K562 (cell line): Measurements from ENCODE around the gene HTRA3. TPM values are rescaled to one million over a fixed set of nuclear protein-coding genes. Genes with fewer than 3 reads are reported as not detected.

ENCODE experiments used
- ATAC-seq: fragments of 200-7000 bp; cut with Tn5 transposase; 3 replicates; pipeline ENCODE4 v1.9.1; 2020; ENCODE audit warnings: moderate library complexity
- BruUV-seq: library from RNA; stranded (reverse); fragments of 400-500 nt; replicated peaks from 2 replicates; lab custom pipeline; 2021; lab: Mats Ljungman, UMichigan
- CTCF ChIA-PET: fragments of 300-600 bp; formaldehyde crosslinking; extraction: SDS; loops from one replicate; lab custom pipeline; 2021; ENCODE audit warnings: low intra/inter-chr PET ratio; lab: Yijun Ruan, JAX
- POLR2A ChIA-PET: fragments of 300-600, 350-650 bp; sonication (Branson Sonifier 250); formaldehyde crosslinking; extraction: SDS; loops from one replicate; lab custom pipeline; 2021; ENCODE audit warnings: antibody characterized with exemption, inconsistent platforms; lab: Yijun Ruan, JAX
- DNase-seq, 4 experiments: peaks; one replicate each; pipeline versions ENCODE4 v3.0.0 to v3.0.0-alpha.2; 2011 to 2018; ENCODE audit warnings: low spot score in 3 of 4, mixed read lengths in 3 of 4; ENCODE audit errors: extremely low read depth in 1 of 4
- FAIRE-seq: peaks from 2 replicates; lab custom pipeline; 2011; peaks lifted over from hg19 to GRCh38; lab: Jason Lieb, UNC
- H2AFZ ChIP-seq: 2 replicates; pipeline ENCODE4 v1.6.0; 2011; ENCODE audit warnings: low read depth, low read length, control low read depth, inconsistent platforms
- H3K27ac ChIP-seq: fragments of 200-600 bp; 3 replicates; pipeline ENCODE4 v1.8.0; 2011; ENCODE audit warnings: low read depth, mild to moderate bottlenecking, control low read depth, inconsistent platforms, low read length, moderate library complexity, mixed read lengths; ENCODE audit errors: extremely low read depth
- H3K27me3 ChIP-seq, 2 experiments: fragments of 300-600 bp in 1 of 2; 2 replicates in 1 of 2; 3 replicates in 1 of 2; pipeline versions ENCODE4 v1.6.0 to v1.8.0; 2011; ENCODE audit warnings: inconsistent platforms in 2 of 2, low read length in 2 of 2, mild to moderate bottlenecking in 1 of 2, mixed read lengths in 1 of 2, moderate library complexity in 1 of 2; ENCODE audit not compliant: control insufficient read depth in 2 of 2, insufficient read depth in 2 of 2
- H3K36me3 ChIP-seq: fragments of 300-600 bp; 3 replicates; pipeline ENCODE4 v1.8.0; 2011; ENCODE audit warnings: mild to moderate bottlenecking, low read length, inconsistent platforms; ENCODE audit not compliant: control insufficient read depth, insufficient read depth
- H3K4me1 ChIP-seq, 2 experiments: fragments of 200-600 bp in 1 of 2; replicated peaks in 1 of 2; 2 replicates in 1 of 2; 3 replicates in 1 of 2; pipeline versions ENCODE4 v1.5.1 to v1.8.0; 2011; ENCODE audit warnings: inconsistent platforms in 2 of 2, low read length in 2 of 2, mild to moderate bottlenecking in 1 of 2, mixed read lengths in 1 of 2, moderate library complexity in 1 of 2; ENCODE audit not compliant: control insufficient read depth in 2 of 2, insufficient read depth in 2 of 2
- H3K4me2 ChIP-seq: 2 replicates; pipeline ENCODE4 v1.6.1; 2011; ENCODE audit warnings: low read length, control low read depth, inconsistent platforms, mixed read lengths; ENCODE audit not compliant: insufficient read depth
- H3K4me3 ChIP-seq: fragments of 200-600 bp; sonication (generic), shearing (Covaris generic); 2 replicates; pipeline ENCODE4 v1.5.1; 2016; ENCODE audit warnings: control low read depth, inconsistent platforms
- H3K79me2 ChIP-seq: fragments of 200-600 bp; 3 replicates; pipeline ENCODE4 v1.8.0; 2011; ENCODE audit warnings: low read length, inconsistent platforms; ENCODE audit not compliant: control insufficient read depth, insufficient read depth
- H3K9ac ChIP-seq, 2 experiments: 2 replicates each; pipeline versions ENCODE4 v1.6.0 to v1.6.1; 2011; ENCODE audit warnings: low read depth in 2 of 2, low read length in 2 of 2, control low read depth in 1 of 2, inconsistent platforms in 1 of 2, mild to moderate bottlenecking in 1 of 2, mixed read lengths in 1 of 2; ENCODE audit not compliant: insufficient read depth in 1 of 2
- H3K9me1 ChIP-seq: one replicate; pipeline ENCODE4 v1.6.0; 2011; ENCODE audit warnings: inconsistent platforms, mild to moderate bottlenecking, low read length, moderate library complexity; ENCODE audit not compliant: control insufficient read depth, insufficient read depth
- H3K9me3 ChIP-seq: replicated peaks from 2 replicates; pipeline ENCODE4 v1.5.1; 2011; ENCODE audit warnings: low read depth, low read length, inconsistent platforms; ENCODE audit not compliant: control insufficient read depth, insufficient read depth
- H4K20me1 ChIP-seq: replicated peaks from 2 replicates; pipeline ENCODE4 v1.6.1; 2011; ENCODE audit warnings: low read length, inconsistent platforms, mixed read lengths; ENCODE audit not compliant: control insufficient read depth, insufficient read depth
- C11orf30 ChIP-seq: fragments of 450-650 bp; IDR thresholded peaks from 2 replicates; pipeline ENCODE4 v1.6.1; 2016; ENCODE audit warnings: low read depth, mild to moderate bottlenecking
- CREM ChIP-seq: IDR thresholded peaks from 2 replicates; pipeline ENCODE4 v1.6.1; 2014; ENCODE audit warnings: antibody characterized with exemption, low read depth
- HDAC6 ChIP-seq: IDR thresholded peaks from 2 replicates; pipeline ENCODE4 v1.6.1; 2012; ENCODE audit warnings: low read depth, mild to moderate bottlenecking, control low read depth, inconsistent platforms, low read length, moderate library complexity
- HSF4 ChIP-seq: fragments of 250-450 bp; sonication (Bioruptor Pico); IDR thresholded peaks from 2 replicates; pipeline ENCODE4 v2.1.2; 2022; ENCODE audit warnings: mild to moderate bottlenecking, moderate library complexity, borderline replicate concordance
- KDM2B ChIP-seq: fragments of 250-450 bp; sonication (Bioruptor Pico); IDR thresholded peaks from 2 replicates; pipeline ENCODE4 v1.8.0; 2021; ENCODE audit warnings: mild to moderate bottlenecking, moderate library complexity
- MAZ ChIP-seq, 2 experiments: fragments of 450-650 bp in 1 of 2; sonication (generic) in 1 of 2; formaldehyde crosslinking; IDR thresholded peaks in 1 of 2; conservative IDR thresholded peaks in 1 of 2; 2 replicates each; pipeline versions ENCODE4 v1.4.0 to v1.5.0; 2020; ENCODE audit warnings: mild to moderate bottlenecking in 1 of 2, missing genetic modification reagents in 1 of 2
- NCOR1 ChIP-seq: fragments of 450-650 bp; IDR thresholded peaks from 2 replicates; pipeline ENCODE4 v1.6.1; 2016; ENCODE audit warnings: mild to moderate bottlenecking, moderate library complexity
- PURB ChIP-seq: sonication (generic); formaldehyde crosslinking; IDR thresholded peaks from 2 replicates; pipeline ENCODE4 v1.9.0; 2021; ENCODE audit warnings: low read depth, mild to moderate bottlenecking, missing genetic modification reagents
- ZC3H8 ChIP-seq: fragments of 450-650 bp; IDR thresholded peaks from 2 replicates; pipeline ENCODE4 v1.6.1; 2017
- ZNF398 ChIP-seq: fragments of 250-450 bp; sonication (Bioruptor Pico); IDR thresholded peaks from 2 replicates; pipeline ENCODE4 v1.8.0; 2021; ENCODE audit warnings: moderate library complexity, mild to moderate bottlenecking, inconsistent platforms
- WGBS: fragments of 100-300 bp; shearing (Covaris generic); methylation state at CpG from one replicate; pipeline ENCODE4 v1.1.6; 2016; ENCODE audit warnings: low coverage, mixed read lengths; ENCODE audit not compliant: insufficient coverage; ENCODE audit errors: missing lambda C conversion rate; 5-methylcytosine and 5-hydroxymethylcytosine counted together
- in situ Hi-C: fragments of 300-500 bp; cut with MboI; formaldehyde crosslinking; loops from 4 replicates; pipeline ENCODE4 v1.15.0; 2018; ENCODE audit warnings: inconsistent platforms, mixed read lengths
- intact Hi-C: fragments of 100-400 bp; cut with micrococcal nuclease; formaldehyde crosslinking; loops from 2 replicates; pipeline ENCODE4 v1.14.2; 2022
- polyA plus RNA-seq, 8 experiments: library from polyadenylated mRNA; depleted of rRNA in 4 of 8; stranded (reverse) in 5 of 8; unstranded in 3 of 8; fragments of >200 nt; fragmentation: Nextera tagmentation in 2 of 8; fragmentation: Illumina TruSeq in 1 of 8; extraction: Ambion mirVana in 2 of 8; extraction: Trizol in 1 of 8; gene quantifications; 2 replicates each; pipeline versions ENCODE4 v1.2.1 to v1.2.3, GENCODE V29; 2011 to 2014; ENCODE audit warnings: inconsistent platforms in 1 of 8, missing spikeins in 1 of 8
- total RNA-seq, 7 experiments: library from RNA; depleted of rRNA in 6 of 7; stranded (reverse); fragments of >200 nt in 6 of 7; fragmentation: Illumina TruSeq in 2 of 7; extraction: Trizol in 2 of 7; gene quantifications; 2 replicates each; pipeline versions ENCODE4 v1.2.1 to v1.2.3, GENCODE V29; 2011 to 2021; ENCODE audit warnings: low replicate concordance in 1 of 7
- TF ChIP-seq, protein P1 (sequence below): sonication (generic); formaldehyde crosslinking; IDR thresholded peaks from 2 replicates; pipeline ENCODE4 v1.8.0; 2022; ENCODE audit warnings: mild to moderate bottlenecking, missing genetic modification reagents
- TF ChIP-seq, protein P2 (sequence below), 2 experiments: fragments of 450-650 bp; formaldehyde crosslinking in 1 of 2; IDR thresholded peaks; 2 replicates each; pipeline versions ENCODE4 v1.4.0 to v1.6.1; 2014 to 2020; ENCODE audit warnings: mild to moderate bottlenecking in 2 of 2, borderline replicate concordance in 1 of 2, low read depth in 1 of 2

The HTRA3 gene
- total and polyA plus RNA-seq, 9 of the 15 experiments (the other 6 are each of a cell fraction or from before 2014, with no cell fraction given), result 0.04 TPM; not detected in 8

DNA sequence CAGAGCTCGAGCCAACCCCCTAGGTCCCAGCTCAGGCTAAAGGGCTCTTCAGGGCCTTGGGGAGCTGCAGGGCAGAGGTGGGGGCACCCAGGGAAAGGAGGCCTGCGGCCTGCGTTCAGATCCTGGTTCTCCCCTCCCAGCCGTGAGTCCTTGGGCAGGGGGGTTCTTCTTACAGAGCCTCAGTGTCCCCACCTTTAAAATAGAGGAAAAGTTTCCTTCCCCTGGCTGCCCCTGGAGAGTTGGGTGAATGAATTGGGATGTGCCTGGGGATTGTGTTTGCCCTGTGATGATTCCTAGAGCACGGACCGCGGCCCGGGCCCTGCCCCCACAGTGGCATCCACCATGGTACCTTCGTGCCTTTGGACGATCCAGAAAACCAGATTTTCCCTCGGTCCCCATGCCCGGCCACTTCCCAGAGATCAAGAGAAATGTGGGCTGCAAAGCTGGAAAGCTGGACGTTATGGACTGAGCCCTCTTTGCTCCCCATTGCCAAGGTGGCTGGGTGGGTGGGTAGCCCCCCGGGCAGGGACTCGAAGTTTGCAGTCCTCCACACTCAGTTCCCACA, 11.4 kb downstream of the HTRA3 start:
- POLR2A ChIA-PET, result no interaction called here
- no peak for TF ChIP-seq PURB
- TF ChIP-seq ZC3H8, result no peak
- no peak for TF ChIP-seq CREM
- TF ChIP-seq, protein P1, sequence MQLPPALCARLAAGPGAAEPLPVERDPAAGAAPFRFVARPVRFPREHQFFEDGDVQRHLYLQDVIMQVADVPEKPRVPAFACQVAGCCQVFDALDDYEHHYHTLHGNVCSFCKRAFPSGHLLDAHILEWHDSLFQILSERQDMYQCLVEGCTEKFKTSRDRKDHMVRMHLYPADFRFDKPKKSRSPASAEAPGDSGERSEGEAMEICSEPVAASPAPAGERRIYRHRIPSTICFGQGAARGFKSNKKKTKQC (CRISPR knock-in tag), result no peak
- TF ChIP-seq KDM2B (CRISPR knock-in tag), result no peak
- TF ChIP-seq MAZ (CRISPR knock-in tag; conservative IDR thresholded peaks at IDR 0.05 in 1 of 2, IDR thresholded peaks at IDR 0.05 in 1 of 2), result no peak
- no peak for TF ChIP-seq HDAC6
- TF ChIP-seq NCOR1, result no peak
- TF ChIP-seq C11orf30, result no peak
- TF ChIP-seq, protein P2, sequence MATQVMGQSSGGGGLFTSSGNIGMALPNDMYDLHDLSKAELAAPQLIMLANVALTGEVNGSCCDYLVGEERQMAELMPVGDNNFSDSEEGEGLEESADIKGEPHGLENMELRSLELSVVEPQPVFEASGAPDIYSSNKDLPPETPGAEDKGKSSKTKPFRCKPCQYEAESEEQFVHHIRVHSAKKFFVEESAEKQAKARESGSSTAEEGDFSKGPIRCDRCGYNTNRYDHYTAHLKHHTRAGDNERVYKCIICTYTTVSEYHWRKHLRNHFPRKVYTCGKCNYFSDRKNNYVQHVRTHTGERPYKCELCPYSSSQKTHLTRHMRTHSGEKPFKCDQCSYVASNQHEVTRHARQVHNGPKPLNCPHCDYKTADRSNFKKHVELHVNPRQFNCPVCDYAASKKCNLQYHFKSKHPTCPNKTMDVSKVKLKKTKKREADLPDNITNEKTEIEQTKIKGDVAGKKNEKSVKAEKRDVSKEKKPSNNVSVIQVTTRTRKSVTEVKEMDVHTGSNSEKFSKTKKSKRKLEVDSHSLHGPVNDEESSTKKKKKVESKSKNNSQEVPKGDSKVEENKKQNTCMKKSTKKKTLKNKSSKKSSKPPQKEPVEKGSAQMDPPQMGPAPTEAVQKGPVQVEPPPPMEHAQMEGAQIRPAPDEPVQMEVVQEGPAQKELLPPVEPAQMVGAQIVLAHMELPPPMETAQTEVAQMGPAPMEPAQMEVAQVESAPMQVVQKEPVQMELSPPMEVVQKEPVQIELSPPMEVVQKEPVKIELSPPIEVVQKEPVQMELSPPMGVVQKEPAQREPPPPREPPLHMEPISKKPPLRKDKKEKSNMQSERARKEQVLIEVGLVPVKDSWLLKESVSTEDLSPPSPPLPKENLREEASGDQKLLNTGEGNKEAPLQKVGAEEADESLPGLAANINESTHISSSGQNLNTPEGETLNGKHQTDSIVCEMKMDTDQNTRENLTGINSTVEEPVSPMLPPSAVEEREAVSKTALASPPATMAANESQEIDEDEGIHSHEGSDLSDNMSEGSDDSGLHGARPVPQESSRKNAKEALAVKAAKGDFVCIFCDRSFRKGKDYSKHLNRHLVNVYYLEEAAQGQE (IDR thresholded peaks at IDR 0.05; ENCODE audit: borderline replicate concordance), result no peak
- TF ChIP-seq, protein P2 (CRISPR knock-in tag; IDR thresholded peaks at IDR 0.05; ENCODE audit: low read depth), result no peak
- no peak for TF ChIP-seq HSF4 (CRISPR knock-in tag)
- TF ChIP-seq ZNF398, result no peak

More for the DNA sequence above, 11.4 kb downstream of the HTRA3 start:
- Histone ChIP-seq H3K9ac (no peak overlapping the region), H3K9me1 (no peaks in the 10 kb centered on the region), H3K9me3 (no peaks in the 10 kb centered on the region), H3K4me3 (no peak overlapping the region), H3K27ac (no peak overlapping the region), H3K27me3 (peaks cover under 1 to 58% of the 10 kb centered on the region in 2 experiments; a peak in 3 of 5 replicates), H2AFZ (no peak overlapping the region), H4K20me1 (peaks cover 1% of the 10 kb centered on the region; the same call in 1 of the 2 replicates), H3K4me2 (no peak overlapping the region), H3K36me3 (no peaks in the 10 kb centered on the region), H3K4me1 (peaks cover 0 to 30% of the 10 kb centered on the region in 2 experiments; a peak in 2 of 5 replicates), H3K79me2 (no peaks in the 10 kb centered on the region)
- WGBS, result 17% methylated on average over 12 of the region's 15 CpGs
- BruUV-seq, result no TSS peak
- ATAC-seq, result no peak
- CTCF ChIA-PET, result no interaction called here
- in situ Hi-C loops, result no loop called here
- DNase-seq, result no peak
- intact Hi-C loops, result no loop called here
- FAIRE-seq, result no peak
